ENCODE data around the gene MCRIP2.
A peak's percentile ranks its signal among the peaks of the same experiment; 100 is the strongest.

MCRIP2 gene

GRCh38 chr16:649631-650030, 8.0 kb downstream of the MCRIP2 start:
- no peak for DNase-seq

GRCh38 chr16:651844-652243, 10.2 kb downstream of the MCRIP2 start:
- DNase-seq, result no peak

DNA sequence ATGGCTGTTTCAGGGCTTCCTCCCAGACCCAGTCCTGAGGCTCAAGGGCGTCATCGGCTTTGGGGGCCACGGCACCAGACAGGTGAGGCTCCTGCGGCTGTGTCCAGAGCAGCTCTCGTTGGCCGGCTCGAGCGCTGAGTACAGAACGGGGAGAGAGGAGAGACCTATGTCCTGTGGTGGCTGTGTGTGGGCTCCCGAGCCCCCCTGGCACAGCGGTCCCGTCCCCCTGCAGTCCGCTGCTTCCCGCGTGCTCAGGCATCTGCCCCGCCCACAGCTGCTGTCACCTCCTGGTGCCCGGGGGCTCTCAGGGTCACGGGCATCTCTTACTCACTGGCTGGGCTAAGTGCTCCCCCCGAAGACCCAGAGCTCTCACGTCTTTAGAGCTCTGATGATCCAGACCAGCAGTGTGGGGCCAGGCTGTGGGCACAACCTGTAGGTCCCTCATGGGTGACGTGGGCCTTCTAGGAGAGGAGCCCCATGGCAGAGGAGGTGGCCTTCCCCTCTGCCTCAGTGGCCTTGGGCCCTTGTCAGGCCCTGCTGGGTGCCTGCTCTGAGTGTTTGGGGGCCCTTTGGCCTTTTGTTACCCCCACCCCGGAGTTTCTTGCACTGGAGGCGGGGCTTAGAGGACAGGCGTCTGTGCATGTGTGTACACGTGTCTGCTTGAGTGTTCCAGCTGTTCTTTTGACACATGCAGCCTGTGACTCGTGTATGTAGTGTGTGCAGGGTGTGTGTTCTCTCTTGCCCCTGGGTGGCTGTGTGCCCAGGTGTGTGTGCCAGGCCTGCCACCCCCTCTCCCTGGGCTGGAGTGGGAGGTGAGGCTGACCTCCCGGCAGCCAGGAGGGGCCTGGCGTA, 11.1 kb downstream of the MCRIP2 start:
- DNase-seq, result no peak

DNA sequence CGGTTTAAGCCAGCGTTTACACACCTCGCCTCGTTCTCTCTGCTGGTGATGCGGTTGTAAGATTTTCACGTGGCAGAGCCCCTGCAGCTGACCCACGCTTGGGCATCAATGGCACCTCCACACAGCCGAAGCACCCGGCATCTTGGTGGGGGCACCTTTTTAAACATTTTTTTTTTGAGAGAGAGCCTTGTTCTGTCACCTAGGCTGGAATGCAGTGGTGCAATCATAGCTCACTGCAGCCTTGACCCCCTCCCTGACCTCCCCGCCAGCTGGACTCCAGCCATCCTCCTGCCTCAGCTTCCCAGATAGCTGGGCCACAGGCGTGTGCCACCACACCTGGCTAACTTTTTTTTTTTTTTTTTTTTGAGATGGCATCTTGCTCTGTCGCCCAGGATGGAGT, 12.4 kb downstream of the MCRIP2 start:
- no peak for DNase-seq

DNA sequence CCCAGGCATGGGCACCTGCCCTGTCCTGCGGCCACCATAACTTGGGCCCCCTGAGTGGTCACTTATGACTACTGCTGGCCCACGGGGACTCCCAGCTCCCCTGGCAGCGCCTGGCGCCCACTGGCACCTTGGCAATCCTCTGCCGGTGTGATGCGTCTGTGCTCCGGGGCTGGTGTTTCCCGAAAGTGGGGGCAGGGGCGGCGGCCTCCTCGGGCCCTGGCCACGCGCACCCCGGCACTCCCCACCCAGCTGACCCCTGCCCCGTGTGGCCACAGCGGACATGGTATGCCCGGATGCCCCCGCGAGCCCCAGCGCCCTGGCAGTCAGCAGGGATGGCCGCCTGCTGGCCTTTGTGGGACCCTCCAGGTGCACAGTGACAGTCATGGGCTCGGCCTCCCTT, 15.9 kb downstream of the MCRIP2 start:
- DNase-seq, result no peak

DNA sequence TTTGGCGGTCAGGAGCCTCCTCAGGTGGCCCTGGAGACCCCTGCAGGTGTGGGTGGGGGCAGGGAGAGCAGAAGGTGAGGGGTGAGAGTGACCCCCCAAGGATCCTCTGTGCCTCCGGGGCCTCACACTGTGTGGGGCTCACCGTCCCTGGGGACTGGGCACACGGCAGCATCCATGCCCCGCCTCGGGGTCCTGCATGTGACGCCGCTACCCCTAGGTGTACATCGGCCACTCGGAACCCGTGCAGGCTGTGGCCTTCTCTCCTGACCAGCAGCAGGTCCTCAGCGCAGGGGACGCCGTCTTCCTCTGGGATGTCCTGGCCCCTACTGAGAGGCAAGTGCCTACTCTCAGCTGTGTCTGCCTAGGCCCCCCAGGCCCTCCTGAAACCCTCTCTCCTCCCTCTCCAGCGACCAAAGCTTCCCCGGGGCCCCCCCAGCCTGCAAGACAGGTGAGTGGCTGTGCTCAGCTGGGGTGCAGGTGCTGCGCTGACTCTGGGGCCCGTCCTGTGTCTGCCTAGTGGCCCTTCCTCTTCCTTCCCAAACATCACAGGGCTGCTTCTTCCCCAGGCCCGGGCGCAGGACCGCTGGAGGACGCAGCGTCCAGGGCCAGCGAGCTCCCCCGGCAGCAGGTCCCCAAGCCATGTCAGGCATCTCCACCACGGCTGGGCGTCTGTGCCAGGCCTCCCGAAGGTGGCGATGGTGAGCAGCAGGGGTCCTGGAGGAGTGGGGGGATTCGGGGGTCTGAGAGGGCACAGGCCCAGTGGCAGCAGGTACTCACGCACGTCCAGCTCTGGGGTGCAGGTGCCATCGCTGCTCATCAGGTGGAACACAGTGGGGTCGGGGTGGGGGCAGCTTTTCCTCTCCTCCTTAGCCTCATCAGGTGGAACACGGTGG, 17.3 kb downstream of the MCRIP2 start:
- no peak for DNase-seq

DNA sequence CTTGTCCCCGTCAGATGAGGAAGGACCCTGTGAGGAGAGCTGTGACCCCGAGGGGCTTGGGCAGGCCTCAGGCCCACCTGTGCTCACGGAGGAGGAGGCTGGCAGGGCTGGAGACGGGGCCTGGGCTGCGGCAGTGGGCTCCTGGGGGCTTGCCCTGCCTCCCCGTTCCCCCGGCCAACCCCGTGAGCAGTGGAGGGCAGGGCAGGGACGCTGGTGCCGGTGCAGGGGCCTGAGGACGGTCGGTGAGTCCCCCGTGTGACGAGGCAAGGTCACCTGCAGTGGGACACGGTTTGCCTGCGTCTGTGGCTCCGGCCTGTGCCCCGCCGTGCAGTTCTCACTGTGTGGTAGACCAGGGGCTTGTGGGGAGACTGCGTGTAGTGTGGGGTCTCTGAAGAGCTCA, 18.0 kb downstream of the MCRIP2 start:
- DNase-seq, result no peak

DNA sequence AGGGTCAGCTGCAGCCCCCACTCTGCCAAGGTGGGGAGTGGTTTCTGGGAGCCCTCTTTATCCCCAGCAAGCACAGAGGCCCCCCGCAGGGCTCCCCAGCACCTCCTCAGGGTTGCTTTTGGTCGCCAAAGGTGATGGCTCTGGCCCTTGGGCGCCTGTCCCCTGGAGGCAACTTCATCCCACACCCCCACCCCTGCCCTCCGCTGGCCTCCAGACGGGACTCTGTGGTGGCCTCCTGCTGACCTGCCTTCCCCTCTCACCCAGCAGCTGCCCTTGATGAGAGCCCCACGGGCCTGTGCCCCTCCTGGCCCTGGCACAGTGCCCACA, 18.5 kb downstream of the MCRIP2 start:
- DNase-seq, result no peak

DNA sequence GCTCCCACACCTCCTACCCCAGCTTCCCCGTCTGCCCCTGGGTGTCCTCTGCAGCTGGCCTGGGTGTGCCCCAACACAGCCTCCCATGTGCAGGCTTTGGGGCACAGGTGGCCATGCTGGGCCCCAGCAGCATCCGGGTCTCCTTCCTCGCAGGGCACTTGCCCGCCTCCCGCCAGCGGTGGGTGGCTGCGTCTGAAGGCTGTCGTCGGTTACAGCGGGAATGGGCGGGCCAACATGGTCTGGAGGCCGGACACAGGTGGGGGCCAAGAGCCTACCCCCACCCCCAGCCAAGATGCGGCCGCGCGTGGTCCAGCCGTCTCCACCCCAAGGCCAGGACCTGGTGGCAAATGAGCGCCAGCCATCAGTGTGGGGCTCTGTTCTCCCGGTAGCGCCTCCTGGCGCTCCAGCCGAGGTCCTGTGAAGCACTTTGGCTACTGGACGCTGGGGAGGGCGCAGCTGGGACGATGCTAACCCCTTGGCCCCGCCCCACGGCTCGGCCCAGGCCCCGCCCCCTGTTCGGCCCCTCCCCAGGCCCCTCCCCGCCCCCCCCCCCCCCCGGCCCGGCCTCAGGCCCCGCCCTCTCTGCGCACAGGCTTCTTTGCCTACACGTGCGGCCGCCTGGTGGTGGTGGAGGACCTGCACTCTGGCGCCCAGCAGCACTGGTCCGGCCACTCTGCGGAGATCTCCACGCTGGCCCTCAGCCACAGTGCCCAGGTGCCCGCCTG, 19.0 kb downstream of the MCRIP2 start:
- DNase-seq, result no peak

GRCh38 chr16:661184-661821, 19.7 kb downstream of the MCRIP2 start:
- no peak for DNase-seq

GRCh38 chr16:662095-662494, 20.5 kb downstream of the MCRIP2 start:
- no peak for DNase-seq

- no peak for DNase-seq
Observed at GRCh38 chr16:662597-662996, 21.0 kb downstream of the MCRIP2 start.

- DNase-seq, result no peak
Observed at GRCh38 chr16:666572-666971, 24.9 kb downstream of the MCRIP2 start.

DNA sequence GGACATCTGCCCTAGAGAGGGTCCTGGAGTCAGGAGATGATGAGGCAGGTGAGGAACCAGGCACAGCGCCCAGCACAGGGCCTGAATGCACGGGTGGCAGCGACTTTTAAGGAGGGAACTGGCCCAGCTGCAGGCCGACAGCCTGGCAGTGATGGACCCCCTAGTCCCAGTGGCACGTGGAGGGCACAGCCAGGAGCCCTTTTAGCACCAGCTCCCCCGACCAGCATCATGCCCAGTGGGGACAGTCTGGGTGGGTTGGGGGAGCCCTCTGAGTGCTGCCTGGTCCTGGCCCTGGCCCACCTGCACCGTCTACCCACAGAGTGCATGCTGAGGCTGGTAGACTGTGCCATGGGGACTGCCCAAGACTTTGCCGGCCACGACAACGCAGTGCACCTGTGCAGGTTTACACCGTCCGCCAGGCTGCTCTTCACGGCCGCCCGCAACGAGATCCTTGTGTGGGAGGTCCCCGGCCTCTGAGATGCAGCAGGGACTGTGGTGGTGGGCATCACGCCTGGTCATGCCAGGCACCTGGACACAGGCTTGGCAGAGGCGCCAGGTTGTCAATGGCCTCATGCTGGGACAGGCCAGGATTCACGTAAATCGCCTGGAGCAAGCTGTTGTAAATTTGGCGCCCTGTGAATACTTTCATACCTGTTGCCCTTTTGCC, 25.6 kb downstream of the MCRIP2 start:
- no peak for DNase-seq

DNA sequence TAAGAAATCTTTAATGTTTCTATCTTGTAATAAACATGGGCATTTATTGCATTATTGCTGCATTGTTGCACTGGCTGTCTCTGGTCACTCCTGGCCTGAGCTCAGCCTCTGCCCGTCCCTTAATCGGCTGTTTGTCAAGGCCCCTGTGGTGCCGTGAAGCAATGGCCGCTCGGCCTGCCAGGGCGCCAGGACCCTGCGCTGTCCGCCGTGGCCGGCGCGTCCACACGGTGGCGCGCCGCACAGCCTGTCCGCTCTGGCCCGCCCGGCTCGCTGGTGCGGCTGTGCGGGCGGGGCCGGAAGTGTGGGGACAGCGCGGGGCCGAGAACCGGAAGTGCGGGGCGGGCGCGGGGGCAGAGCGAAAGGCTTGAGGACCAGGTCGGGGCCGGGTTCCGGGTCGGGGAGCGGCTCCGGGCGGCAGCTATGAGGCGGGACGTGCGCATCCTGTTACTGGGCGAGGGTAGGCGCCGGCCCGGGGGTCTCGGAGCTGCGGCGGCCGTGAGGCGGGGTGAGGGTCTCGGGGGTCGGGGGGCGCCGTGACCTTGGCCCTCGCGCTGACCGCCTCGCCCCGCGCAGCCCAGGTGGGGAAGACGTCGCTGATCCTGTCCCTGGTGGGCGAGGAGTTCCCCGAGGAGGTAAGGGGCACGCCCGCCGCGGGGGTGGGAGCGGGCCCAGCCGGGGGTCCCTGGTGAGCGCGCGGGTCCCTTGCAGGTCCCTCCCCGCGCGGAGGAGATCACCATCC, 26.3 kb downstream of the MCRIP2 start, which contains the start of gene RHOT2:
RHOT2 (plus strand) TSS at position 353 of the 739 bp plus-strand sequence; CDS start at position 421, 68 bp downstream.
- DNase-seq, result peak; percentile 65

GRCh38 chr16:668519-669171, 27.0 kb downstream of the MCRIP2 start:
- no peak for DNase-seq

DNA sequence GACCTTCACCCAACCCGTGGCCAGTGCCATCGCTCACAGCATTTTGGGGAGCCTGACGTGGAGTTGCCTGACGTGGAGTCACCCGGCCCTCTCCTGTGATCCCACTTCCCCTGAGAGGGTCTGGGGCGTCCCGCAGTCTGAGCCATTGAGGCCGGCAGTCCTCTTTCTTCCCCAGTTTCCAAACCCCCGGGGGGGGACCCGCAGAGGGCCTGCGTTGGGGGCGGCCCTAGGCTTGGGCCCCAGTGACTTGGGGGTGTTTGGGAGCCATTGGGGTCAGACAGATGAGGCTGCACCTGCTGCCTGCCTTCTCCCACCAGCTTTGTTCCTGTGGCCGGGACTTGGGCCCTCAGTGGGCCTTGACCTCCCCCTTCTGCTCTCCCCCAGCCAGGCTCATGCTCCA, 28.0 kb downstream of the MCRIP2 start:
- no peak for DNase-seq

DNA sequence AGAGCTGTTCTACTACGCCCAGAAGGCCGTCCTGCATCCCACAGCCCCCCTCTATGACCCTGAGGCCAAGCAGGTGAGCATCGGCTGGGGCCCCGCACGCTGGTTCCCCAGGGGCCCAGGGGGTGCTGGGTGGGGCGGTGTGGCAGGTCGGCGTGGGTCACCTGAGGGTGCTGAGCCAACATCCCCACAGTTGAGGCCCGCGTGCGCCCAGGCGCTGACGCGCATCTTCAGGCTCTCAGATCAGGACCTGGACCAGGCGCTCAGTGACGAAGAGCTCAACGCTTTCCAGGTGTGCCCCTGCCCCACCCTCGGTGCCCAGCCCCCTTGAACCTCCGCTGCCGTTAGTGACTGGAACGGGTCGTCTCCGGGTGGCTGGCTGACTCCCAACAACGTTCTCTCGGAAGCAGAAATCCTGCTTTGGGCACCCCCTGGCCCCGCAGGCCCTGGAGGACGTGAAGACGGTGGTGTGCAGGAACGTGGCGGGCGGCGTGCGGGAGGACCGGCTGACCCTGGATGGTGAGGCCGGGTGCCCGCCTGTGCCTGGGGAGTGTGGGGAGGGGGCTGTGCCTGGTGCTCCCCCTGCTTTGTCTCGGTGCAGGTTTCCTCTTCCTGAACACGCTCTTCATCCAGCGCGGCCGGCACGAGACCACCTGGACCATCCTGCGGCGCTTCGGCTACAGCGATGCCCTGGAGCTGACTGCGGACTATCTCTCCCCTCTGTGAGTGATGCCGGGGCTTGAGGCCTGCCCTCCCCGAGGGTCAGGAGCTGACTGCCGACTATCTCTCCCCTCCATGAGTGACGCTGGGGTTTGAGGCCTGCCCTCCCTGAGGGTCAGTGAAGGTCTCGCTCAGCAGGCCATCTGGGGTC, 29.1 kb downstream of the MCRIP2 start:
- no peak for DNase-seq

- no peak for DNase-seq
Observed at GRCh38 chr16:671353-672131, 29.9 kb downstream of the MCRIP2 start.
